Anterior cingulate cortex (tissue), 58 donors: ENCODE results near the gene PTPRN2.
A peak's percentile ranks its signal among the peaks of the same experiment; 100 is the strongest.
"Not testable (repeated sequence)": the region's sequence is repeated elsewhere in the genome, so short reads cannot be mapped to it uniquely, and the experiment has no call there.

Experiments
- DNase-seq, 58 donors: peaks; one replicate each; lab custom pipeline; 2025; lab: John Stamatoyannopoulos, UW

PTPRN2 gene

DNA sequence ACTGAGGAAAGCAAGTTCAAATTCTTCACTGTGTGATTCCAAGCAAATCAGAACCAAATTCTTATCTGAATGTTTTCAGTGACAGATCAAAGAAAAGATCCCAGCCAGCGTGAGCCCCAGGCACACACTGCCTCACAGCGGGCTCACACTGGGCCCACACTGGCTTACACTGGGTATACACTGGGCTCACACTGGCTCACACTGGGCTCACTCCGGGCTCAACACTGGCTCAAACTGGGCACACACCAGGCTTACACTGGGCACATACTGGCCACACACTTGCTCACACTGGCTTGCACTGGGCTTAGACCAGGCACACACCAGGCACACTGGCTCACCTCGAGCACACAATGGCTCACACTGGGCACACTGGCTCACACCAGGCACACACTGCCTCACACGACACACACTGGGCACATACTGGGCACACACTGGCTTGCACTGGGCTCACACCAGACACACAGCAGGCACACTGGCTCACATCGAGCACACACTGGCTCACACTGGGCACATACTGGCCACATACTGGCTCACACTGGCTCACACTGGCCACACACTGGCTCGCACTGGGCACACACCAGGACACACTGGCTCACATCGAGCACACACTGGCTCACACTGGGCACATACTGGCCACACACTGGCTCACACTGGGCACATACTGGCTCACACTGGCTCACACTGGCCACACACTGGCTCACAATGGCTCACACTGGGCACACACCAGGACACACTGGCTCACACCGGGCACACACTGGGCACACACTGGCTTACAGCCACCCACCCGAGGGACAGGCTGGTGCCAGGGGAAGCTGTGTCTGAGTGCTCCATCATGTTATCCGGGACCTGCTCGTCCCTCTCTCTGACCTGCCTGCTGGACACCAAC lies 156.3 kb downstream of the PTPRN2 start:
- DNase-seq: no peak

DNA sequence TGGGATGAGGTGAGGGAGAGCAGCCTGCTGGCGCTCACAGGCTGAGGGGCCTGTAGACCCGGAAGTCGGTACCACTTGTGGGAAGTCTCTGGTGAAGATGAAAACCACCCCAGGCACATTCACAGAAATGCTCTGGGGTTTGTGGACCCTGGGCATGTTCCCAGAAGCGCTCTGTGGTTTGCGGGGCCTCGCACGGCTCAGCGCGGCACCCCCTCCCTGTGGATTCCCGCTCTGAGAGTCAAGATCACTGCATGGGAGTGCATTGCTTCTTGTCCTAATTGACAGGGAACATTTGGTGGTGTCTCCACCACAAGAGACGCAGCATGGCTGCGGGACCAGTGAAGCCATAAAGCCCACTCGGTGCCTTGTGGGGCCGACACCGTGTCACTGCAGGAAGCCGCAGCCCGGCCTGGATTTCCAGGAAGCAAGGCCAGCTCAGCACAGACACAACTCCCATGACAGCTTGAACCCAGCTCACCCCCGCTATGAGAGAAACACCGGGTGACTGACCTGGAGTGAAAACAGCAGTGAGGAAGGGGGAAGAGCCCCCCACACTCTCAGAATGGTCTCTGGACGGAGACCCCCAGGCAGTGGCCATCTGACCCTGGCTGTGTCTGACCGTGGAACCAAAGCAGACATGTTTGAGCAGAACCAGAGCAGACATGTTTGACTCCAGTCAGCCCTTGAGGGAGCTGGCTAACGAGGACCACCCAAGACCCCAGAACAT lies 157.2 kb downstream of the PTPRN2 start:
- DNase-seq: no peak

DNA sequence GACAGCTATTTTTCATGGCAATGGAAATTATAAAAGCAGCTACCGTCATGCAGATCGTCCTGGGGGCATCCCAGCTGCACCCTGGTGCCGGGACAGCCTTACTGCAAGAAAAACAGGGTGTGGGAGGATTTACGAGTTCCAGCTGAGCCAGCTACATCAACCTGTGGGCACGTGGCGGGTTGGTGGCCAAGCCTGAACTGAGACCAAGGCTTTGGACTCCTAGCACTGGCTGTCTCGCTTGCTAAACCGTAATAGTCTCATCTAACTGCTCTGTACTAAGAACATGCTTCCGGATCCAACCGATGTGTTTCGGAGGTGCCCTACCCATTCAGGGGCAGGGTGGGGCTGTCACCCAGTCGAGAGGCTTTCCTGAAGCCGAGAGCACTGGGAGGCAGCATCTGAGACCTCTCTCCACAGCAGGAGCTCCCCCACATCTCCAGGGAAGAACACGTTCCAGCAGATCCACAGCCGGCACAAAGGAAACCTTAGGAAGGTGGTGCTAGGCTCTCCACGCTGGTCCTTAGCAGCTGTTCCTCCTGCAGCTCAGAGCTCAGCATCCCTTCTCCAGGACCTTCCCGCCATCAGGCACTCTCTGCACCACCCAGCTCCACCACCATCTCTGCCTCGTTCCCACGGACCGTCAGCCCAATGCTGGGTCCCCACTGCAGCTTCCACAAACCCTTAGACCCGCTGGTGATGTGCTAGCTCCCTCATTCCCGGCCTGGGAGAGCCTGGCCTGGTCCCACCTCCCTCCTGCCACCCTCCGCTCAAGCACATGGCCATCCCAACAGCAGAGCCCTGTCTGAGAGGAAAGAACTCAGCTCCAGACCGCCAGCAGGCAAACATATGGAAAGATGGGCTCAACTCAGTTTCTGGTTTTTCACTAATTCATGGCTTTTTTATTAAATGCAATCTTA lies 158.5 kb downstream of the PTPRN2 start:
- DNase-seq: no peak

DNA sequence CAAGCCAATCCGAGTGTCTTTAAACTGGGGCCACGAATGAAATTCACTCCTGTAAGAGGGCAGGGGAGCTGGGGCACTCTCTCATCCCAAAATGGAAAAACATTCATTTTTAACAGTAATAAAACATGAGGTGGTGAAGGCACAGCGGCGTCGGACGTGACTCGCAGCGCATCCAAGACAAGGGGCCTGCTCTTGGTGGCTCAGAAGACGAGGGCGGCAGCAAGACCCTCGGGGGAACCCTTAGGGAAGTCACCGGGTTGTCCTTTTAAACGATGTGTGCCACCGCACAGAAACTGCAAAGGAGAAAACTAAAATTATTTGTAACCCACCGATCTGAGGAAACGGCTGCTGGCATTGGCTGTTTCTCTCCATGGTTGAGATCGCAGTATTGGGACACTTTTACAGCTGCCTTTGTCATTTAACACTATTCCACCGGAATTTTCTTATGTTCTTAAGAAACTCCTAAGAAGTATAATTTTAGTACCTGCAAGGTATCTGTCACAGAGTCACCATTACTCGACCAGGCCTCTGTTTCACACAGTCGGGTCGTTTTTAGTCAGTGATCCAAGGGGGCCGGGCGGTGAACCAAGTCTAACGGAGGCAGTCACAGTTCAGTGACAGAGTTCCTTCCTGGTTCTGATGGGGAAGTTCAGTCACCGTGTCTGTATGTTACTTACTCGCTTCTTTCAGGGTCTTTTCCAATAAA lies 159.3 kb downstream of the PTPRN2 start:
- DNase-seq: no peak

DNA sequence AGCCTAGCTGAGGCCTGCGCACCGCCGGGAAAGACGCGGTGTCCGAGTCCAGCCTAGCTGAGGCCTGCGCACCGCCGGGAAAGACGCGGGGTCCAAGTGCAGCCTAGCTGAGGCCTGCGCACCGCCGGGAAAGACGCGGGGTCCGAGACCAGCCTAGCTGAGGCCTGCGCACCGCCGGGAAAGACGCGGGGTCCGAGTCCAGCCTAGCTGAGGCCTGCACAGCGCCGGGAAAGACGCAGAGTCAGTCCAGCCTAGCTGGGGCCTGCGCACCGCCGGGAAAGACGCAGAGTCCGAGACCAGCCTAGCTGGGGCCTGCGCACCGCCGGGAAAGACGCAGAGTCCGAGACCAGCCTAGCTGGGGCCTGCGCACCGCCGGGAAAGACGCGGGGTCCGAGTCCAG lies 161.9 kb downstream of the PTPRN2 start:
- not testable (repeated sequence) for DNase-seq

DNA sequence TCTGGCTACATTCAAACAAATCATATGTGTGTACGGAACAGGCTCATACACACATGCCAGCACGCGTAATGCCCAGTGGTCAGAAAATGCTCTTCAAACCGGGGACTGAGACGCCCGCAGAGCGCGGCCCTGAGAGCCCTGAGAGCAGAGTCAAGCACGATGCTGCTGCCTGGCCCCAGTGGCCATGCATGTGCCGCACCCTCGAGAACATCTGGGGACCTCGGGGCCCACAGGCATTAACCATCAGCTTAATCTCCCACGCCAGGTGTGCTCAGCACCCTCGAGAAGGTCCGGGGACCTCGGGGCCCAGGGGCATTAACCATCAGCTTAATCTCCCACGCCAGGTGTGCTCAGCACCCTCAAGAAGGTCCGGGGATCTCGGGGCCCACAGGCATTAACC lies 163.1 kb downstream of the PTPRN2 start:
- DNase-seq: no peak

DNA sequence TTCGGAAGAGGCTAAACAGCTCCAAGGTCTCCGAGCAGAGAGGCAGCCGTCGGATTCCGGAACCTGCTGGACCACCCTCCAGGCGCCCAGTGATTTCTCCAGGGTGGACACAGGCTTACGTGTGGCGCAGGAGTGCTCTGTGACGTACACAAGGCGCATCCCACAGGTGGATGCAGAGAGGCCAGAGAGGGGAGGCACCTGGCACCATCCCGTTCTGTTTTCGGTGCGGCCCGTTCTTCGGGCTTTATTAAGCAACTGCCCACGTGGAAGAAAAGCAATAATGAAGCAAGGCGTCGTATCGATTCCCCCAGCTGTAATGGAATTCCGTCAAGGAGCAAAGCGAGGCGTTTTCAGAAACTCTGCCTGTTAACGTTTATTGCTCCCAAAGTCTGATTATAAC lies 163.6 kb downstream of the PTPRN2 start:
- no peak for DNase-seq

DNA sequence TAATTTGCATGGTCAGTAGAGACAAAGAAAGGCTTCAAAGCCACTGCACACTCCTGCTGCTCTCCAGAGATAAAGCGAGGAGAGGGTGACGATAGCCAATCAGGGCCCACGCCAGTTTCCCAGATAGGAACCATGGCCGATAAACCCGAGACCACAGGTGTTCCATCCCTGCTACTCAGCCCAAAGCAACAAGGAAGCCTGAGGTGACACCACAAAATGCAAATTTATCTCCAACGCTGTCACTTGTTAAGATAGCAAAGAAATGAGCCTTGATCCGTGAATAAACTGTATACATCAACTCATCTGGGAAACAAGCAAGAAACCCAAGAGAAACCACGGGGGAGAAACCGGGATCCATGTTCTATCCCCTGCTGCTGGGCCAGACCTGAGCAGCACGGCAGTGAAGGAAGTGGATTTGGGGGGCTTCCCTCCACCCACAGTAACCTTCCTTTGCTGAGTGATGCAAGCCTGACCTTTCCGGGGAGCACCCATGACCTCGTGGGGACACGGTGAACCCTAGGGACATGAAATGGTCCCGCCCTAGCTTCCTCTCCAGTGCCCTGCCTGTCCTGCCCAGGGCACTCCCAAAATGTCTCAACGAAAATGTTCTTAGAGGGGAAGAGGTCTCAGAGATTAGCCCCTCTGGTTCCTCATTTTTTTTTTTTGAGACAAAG lies 164.6 kb downstream of the PTPRN2 start:
- DNase-seq: no peak

DNA sequence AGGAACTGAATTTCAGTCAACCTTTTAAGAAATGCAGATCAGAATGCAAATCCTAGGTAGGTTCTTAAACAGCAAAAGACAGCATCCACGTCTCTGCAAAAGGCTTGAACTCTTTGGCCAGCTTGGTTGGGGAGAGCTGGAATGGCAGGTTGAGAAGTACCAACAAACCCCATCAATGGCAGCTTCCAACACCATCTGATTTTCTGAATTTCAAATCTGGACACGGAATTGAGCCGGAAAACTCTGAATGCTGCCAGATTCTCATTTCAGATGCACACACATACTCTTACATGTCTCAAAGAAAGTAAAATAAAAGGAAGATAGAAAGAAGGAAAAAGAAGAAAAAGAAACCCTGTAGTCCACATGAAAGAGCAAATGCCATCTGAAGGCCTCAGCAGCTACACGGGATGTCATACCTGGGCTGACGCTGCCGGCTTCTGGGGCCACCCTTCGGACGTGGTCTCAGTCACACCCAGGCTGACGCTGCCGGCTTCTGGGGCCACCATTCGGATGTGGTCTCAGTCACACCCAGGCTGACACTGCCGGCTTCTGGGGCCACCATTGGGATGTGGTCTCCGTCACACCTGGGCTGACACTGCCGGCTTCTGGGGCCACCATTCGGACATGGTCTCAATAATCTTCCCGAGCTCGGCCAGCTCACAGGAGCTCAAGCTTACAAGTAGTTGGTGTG lies 165.3 kb downstream of the PTPRN2 start:
- DNase-seq: no peak

DNA sequence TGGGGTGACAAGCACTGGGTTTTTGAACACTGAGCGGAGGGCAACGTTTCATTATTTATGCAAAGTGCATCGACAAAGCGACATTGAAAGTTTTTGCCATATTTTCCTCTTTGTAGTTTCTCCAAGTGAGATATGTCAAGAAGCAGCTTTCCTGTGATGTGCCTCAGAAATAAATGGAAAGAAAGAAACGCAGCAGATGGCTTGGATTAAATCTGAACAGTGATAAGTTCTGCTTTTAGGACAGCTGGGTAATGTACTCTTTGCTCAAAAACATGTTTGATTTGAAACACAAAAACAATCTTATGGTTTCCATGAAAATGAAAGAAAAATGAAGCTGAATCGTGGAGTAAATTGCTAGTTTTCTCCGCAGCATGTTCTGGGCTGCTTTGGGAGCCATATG lies 166.3 kb downstream of the PTPRN2 start:
- peak in 1 of 58 donors; percentile 41 for DNase-seq

DNA sequence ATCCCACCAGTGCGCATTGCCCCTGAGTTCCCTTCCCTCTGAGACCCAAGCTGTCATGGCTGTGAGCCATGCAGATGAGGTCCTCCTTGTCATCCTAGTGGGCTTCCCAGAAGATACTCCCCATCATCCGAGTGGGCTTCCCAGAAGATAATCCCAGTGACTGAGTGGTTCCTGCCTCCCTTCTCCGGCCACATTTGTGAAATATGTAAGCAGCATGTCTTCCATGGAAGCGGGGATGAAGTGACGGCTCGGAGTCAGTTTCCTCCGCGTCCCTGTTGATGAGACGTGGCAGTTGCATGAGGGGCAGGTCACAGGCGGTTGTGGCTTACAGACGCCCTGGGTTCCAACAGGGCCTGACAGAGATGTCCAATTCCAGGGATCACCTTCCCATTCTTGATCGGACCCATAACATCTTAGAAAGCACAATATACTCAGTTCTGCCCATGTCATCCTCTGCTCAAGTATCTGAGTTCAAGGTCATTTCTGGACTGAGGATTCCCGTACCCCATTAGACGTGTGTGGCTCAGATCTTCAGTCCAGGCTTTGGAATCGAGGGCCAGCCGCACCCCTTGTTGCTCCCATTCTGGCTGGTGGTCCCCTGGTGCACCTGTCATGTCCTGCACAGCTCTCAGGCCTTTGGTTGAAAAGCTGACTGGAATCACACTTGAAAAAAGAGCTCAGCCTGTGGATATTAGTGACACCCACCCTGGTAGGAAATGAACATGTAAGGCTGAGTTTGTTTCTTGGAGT lies 166.9 kb downstream of the PTPRN2 start:
- no peak for DNase-seq

DNA sequence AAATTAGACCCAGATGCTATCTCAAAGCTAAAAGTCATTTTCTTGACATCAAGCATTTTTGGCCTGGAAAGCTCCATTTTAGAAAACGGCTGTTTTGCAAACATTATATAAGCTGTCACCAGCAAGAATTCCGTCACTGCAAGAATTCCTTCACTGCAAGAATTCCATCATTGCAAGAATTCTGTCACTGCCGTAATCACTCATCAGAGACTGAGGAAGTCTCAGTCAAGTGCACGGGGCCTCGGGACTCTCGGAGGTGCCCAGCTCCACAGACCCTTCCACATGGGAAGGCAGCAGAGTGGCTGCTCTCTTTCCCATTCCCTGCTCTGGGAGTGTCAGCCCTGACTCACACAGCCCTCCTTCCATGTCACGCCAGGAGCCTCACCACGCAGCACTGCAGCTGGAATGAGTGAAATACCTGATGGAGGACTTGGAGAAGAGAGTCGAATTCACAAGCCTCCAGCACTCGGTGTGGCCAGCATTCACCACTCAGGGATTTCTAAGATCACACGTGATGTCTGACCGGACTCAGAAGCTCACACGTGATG lies 168.3 kb downstream of the PTPRN2 start:
- DNase-seq: no peak

DNA sequence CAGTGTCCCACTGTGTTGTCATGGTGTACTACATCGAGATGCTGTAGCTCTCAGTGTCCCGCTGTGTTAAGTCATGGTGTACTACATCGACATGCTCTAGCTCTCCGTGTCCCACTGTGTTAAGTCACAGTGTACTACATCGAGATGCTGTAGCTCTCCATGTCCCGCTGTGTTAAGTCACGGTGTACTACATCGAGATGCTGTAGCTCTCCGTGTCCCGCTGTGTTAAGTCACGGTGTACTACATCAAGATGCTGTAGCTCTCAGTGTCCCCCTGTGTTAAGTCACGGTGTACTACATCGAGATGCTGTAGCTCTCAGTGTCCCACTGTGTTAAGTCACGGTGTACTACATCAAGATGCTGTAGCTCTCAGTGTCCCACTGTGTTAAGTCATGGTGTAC lies 169.2 kb downstream of the PTPRN2 start:
- not testable (repeated sequence) for DNase-seq

DNA sequence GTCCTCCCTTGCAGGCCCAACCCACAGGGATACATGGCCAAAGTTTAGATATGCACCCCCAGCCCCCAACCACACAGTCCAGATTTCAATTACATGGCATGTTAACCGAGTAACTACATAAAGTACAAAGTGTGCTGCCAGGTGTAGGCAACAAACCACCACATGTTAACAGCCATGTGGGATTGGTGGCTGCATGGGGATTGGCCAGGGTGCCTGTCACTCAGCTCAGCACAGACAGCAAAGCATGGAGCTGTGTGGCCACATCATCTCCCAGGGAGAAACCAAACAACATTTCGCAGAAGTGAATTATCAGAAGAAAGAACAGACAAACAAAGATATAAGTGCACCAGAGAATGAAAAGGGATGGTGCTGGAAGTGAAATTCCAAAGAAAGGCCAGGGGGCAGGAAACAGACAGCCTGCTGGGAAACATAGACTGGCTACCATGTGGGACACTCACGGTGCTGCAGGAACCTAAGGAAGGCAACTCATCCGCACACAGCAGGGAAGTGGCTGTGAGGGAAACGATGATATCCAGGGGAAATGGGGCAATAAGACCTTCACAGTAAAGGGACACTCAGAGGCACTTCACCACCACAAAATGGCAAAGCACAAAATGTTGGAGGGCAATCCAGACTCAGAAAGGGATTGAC lies 171.2 kb downstream of the PTPRN2 start:
- no peak for DNase-seq

DNA sequence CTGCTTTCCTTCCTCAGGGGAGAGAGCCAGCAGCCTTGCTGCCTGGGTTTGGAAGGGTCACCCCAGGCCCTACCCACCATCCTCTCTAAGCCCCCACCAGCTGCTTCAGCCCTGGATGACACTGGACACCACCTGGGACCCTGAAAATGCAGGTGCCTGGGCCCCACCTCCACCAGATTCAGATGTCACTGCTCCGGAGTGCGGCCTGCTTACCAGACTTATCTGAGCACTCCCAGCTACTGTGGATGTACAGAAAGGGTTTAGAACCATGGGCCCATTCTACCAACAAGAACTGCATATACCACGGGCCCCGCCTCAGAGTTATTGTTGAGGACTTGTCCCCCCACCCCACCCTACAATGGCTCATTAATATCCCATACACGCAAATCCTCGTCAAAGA lies 172.3 kb downstream of the PTPRN2 start:
- DNase-seq: no peak

DNA sequence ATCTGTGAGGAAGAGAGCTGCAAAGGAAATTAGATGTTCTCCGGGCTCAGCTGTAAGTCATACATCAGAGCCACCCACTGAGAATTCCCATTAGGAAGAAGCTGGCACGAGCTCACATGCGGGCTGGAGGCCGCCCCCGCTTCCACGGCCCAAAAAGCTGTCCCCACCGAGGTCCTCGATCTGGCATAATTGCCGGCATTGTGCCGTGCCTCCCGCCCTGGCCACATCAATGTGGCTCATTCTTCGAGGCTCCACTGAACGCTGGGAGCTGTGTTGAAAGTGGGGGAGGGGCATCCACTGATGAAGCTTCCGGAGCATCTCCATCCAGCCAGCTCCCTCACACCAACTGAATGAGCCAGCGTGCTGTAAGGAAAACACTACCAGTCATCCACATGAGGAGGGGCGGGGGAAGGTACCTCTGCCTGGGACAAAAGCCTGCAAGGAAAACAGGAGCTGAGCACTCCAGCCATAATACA lies 173.1 kb downstream of the PTPRN2 start:
- DNase-seq: peak; percentile 31 to 95 (median 84)

DNA sequence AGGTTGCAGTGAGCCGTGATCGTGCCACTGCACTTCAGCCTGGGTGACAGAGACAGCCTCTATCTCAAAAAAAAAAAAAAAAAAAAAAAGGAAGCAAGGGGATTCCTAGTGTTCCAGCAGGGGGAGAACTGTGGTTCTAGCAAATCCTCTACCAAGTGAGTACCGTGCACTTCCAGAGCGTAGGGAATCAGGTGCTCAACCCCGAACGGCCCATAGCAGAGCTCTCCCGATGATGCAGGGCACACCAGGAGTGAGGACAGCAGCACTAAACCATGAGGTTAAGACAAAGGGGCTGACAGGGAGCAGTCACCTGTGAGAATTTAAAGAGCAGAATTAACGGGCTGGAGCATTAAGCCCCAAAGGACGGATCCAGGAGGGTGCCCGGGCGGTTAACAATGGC lies 173.6 kb downstream of the PTPRN2 start:
- DNase-seq: peak in 7 of 58 donors; percentile 40 to 71 (median 58)
